HCT116 (cell line): Measurements from ENCODE around the gene HPS1.

Experiments
- EZH2 ChIP-seq: fragments of 200-600 bp; sonication (generic); IDR thresholded peaks from 2 replicates; pipeline ENCODE4 v1.6.1; 2017; ENCODE audit warnings: antibody characterized with exemption, mixed run types
- EZH2phosphoT487 ChIP-seq: fragments of 200-600 bp; IDR thresholded peaks from 2 replicates; pipeline ENCODE4 v1.6.1; 2018; ENCODE audit warnings: antibody characterized with exemption, borderline replicate concordance
- POLR2A ChIP-seq: IDR thresholded peaks from 2 replicates; pipeline ENCODE4 v1.7.0; 2011; ENCODE audit warnings: borderline replicate concordance; ENCODE audit not compliant: insufficient read depth, insufficient read length; ENCODE audit errors: extremely low read depth
- POLR2AphosphoS5 ChIP-seq: IDR thresholded peaks from 2 replicates; pipeline ENCODE4 v1.6.1; 2011; ENCODE audit warnings: mild to moderate bottlenecking, low read depth, low read length, moderate library complexity
- RAD21 ChIP-seq: IDR thresholded peaks from 2 replicates; pipeline ENCODE4 v1.6.1; 2012; ENCODE audit warnings: low read depth, mild to moderate bottlenecking
- SP1 ChIP-seq: IDR thresholded peaks from 2 replicates; pipeline ENCODE4 v1.6.1; 2012; ENCODE audit warnings: low read depth
- TF ChIP-seq, protein P1 (sequence below), 3 experiments: fragments of 200-600 bp in 1 of 3; sonication (generic) in 1 of 3; IDR thresholded peaks in 2 of 3; conservative IDR thresholded peaks in 1 of 3; 2 replicates each; pipeline ENCODE4 v1.5.1; 2012 to 2017; ENCODE audit warnings: low read depth in 2 of 3, low read length in 2 of 3, antibody characterized with exemption in 1 of 3, borderline replicate concordance in 1 of 3, control low read depth in 1 of 3, mild to moderate bottlenecking in 1 of 3, mixed read lengths in 1 of 3, mixed run types in 1 of 3, moderate library complexity in 1 of 3; ENCODE audit not compliant: insufficient read depth in 1 of 3
- TF ChIP-seq, protein P2 (sequence below): IDR thresholded peaks from 2 replicates; pipeline ENCODE4 v1.6.1; 2012; ENCODE audit warnings: low read depth

DNA sequence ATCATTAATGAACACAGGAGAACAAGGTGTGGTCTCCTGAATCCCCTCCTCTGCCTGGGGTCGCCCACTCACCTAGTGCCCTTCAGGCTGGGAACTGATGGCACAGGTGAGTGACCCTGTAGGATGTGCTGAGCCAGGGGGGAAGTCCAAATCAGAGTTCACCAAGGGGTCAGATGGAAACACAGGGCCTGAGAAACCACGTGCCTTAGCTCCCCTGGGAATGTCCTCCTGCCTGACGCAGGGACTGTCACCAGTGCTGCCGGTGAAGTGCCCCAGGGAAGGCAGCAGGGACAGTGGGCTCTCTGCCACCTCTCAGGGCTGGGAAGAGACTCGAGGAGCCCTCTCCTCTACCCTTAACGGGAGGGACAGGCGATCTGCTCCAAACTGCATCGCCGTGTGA is 25.9 kb downstream of the HPS1 start:
- TF ChIP-seq, protein P1, sequence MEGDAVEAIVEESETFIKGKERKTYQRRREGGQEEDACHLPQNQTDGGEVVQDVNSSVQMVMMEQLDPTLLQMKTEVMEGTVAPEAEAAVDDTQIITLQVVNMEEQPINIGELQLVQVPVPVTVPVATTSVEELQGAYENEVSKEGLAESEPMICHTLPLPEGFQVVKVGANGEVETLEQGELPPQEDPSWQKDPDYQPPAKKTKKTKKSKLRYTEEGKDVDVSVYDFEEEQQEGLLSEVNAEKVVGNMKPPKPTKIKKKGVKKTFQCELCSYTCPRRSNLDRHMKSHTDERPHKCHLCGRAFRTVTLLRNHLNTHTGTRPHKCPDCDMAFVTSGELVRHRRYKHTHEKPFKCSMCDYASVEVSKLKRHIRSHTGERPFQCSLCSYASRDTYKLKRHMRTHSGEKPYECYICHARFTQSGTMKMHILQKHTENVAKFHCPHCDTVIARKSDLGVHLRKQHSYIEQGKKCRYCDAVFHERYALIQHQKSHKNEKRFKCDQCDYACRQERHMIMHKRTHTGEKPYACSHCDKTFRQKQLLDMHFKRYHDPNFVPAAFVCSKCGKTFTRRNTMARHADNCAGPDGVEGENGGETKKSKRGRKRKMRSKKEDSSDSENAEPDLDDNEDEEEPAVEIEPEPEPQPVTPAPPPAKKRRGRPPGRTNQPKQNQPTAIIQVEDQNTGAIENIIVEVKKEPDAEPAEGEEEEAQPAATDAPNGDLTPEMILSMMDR (IDR thresholded peaks at IDR 0.05 in 2 of 3, conservative IDR thresholded peaks at IDR 0.05 in 1 of 3; ENCODE audit: borderline replicate concordance in 1 of 3, insufficient read depth in 1 of 3, low read depth in 2 of 3, low read length in 2 of 3): no peak
- TF ChIP-seq, protein P2, sequence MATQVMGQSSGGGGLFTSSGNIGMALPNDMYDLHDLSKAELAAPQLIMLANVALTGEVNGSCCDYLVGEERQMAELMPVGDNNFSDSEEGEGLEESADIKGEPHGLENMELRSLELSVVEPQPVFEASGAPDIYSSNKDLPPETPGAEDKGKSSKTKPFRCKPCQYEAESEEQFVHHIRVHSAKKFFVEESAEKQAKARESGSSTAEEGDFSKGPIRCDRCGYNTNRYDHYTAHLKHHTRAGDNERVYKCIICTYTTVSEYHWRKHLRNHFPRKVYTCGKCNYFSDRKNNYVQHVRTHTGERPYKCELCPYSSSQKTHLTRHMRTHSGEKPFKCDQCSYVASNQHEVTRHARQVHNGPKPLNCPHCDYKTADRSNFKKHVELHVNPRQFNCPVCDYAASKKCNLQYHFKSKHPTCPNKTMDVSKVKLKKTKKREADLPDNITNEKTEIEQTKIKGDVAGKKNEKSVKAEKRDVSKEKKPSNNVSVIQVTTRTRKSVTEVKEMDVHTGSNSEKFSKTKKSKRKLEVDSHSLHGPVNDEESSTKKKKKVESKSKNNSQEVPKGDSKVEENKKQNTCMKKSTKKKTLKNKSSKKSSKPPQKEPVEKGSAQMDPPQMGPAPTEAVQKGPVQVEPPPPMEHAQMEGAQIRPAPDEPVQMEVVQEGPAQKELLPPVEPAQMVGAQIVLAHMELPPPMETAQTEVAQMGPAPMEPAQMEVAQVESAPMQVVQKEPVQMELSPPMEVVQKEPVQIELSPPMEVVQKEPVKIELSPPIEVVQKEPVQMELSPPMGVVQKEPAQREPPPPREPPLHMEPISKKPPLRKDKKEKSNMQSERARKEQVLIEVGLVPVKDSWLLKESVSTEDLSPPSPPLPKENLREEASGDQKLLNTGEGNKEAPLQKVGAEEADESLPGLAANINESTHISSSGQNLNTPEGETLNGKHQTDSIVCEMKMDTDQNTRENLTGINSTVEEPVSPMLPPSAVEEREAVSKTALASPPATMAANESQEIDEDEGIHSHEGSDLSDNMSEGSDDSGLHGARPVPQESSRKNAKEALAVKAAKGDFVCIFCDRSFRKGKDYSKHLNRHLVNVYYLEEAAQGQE: no peak
- TF ChIP-seq EZH2 (no peak), POLR2AphosphoS5 (no peak), RAD21 (no peak), SP1 (no peak), EZH2phosphoT487 (no peak), POLR2A (no peak)
